ENCODE data around the gene MORC3.
"Not testable (repeated sequence)": the region's sequence is repeated elsewhere in the genome, so short reads cannot be mapped to it uniquely, and the experiment has no call there.

The MORC3 gene, protein sequence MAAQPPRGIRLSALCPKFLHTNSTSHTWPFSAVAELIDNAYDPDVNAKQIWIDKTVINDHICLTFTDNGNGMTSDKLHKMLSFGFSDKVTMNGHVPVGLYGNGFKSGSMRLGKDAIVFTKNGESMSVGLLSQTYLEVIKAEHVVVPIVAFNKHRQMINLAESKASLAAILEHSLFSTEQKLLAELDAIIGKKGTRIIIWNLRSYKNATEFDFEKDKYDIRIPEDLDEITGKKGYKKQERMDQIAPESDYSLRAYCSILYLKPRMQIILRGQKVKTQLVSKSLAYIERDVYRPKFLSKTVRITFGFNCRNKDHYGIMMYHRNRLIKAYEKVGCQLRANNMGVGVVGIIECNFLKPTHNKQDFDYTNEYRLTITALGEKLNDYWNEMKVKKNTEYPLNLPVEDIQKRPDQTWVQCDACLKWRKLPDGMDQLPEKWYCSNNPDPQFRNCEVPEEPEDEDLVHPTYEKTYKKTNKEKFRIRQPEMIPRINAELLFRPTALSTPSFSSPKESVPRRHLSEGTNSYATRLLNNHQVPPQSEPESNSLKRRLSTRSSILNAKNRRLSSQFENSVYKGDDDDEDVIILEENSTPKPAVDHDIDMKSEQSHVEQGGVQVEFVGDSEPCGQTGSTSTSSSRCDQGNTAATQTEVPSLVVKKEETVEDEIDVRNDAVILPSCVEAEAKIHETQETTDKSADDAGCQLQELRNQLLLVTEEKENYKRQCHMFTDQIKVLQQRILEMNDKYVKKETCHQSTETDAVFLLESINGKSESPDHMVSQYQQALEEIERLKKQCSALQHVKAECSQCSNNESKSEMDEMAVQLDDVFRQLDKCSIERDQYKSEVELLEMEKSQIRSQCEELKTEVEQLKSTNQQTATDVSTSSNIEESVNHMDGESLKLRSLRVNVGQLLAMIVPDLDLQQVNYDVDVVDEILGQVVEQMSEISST

DNA sequence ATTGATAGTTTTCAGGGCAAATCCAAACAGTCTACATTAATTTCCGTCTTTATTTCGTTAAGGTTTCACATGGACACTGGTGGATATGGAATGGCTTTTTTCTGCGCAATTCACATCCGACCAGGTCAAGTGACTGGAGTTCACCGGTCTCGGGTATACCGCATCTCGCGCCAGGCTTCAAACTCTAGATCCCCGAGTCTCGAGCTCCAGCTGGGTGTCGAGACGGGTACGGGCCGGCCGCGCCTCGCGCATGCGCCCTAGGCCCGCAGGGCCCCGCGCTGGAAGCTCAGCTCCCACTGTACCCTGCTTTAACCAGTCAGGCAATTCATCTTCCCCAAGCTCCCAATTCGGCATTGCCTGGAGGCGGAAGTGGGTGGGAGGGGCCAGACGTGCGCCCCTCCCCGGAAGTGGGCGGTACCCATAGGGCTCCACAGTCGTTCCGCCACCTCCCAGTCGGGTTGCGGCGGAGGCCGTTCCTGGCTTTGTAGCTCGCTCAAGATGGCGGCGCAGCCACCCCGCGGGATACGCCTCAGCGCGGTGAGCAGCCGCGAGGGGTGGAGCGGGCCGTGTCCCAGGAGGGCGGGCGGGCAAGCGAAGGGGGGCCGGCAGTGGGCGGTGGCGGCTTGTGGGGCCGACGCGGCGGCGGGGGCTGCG lies at the start of gene MORC3:
MORC3 (plus strand) TSS at position 431 of the 654 bp plus-strand sequence; CDS start at position 499, 68 bp downstream.
- DNase-seq: peak; percentile 97 to 98

DNA sequence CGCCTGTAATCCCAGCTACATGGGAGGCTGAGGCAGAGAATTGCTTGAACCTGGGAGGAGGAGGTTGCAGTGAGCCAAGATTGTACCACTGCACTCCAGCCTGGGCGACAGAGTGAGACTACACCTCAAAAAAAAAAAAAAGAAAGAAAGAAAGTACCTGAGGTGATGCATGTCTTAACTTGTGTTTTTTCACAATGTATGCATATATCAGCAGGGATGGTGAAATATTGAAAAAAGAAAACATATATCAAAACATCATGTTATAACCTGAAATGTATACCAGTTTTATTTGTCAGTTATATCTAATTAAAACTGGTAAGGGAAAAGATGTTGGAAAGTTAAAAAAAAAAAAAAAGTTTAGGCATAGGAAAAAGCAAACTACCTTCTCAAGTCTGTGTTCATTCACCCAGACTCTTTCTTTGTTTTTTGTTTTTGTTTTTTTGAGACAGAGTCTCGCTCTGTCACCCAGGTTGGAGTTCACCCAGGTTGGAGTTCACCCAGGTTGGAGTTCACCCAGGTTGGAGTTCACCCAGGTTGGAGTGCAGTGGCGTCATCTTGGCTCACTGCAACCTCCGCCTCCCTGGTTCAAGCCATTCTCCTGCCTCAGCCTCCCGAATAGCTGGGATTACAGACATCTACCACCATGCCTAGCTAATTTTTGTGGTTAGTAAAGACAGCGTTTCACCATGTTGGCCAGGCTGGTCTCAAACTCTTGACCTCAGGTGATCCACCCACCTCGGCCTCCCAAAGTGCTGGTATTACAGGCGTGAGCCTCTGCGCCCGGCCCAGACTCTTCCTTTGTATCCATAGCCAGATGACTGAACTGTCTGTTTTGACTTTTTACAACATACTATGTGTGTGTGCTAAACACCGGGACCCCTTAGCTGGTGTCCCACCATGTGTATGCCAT lies 49.0 kb upstream of the MORC3 start:
- not testable (repeated sequence) for DNase-seq

DNA sequence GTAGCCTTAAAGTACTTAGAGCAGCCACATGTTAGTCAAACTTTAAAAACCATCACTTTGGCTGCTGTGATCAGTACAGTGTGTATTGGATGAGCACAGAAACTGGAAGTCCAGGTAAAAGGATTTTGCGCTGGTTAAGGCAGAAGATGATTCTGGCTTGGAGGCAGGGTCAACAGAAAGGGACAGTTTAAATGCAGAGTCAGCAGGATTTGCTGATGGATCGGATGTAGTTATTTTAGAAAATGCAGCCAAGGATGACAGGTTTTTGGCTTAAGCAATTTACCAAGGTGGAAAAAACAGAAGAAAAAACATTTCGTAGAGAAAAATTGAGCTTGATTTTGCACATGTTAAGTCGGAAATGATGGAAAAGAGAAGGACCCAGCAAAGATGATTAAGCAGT lies 45.9 kb upstream of the MORC3 start:
- DNase-seq: no peak

DNA sequence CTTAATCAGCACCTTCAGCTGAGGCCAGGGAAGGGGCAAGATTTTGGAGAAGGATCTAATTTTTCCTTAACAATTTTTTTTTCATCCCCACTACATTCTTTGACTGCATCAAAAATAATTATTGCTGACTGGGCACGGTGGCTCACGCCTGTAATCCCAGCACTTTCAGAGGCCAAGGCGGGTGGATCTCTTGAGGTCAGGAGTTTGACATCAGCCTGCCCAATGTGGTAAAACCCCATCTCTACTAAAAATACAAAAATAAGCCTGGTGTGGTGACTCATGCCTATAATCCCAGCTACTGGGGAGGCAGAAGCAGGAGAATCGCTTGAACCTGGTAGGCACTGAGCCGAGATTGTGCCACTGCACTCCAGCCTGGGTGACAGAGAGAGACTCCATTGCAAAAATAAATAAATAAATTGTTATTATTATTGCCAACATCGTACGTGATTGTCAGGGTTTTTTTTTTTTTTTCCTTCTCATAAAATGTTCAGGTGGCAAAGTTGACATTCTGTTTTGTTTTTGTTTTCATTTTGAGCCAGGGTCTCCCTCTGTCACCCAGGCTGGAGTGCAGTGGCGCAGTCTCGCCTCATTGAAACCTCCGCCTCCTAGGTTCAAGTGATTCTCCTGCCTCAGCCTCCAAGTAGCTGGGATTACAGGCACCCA lies 37.3 kb upstream of the MORC3 start:
- no peak for DNase-seq

DNA sequence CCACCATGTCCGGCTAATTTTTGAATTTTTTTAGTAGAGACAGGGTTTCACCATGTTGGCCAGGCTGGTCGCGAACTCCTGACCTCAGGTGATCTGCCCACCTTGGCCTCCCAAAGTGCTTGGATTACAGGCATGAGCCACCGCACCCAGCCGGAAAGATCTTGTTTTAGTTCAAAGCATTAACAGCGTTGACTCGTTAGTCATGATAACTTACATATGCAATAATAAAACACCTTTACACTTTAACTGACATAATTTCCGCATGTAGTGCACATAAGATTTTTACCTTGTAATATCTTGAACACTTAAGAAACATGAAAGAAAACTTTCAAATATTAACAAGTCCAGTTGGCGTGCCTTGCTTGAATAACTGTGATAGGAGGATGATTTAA lies 36.8 kb upstream of the MORC3 start:
- not testable (repeated sequence) for DNase-seq

DNA sequence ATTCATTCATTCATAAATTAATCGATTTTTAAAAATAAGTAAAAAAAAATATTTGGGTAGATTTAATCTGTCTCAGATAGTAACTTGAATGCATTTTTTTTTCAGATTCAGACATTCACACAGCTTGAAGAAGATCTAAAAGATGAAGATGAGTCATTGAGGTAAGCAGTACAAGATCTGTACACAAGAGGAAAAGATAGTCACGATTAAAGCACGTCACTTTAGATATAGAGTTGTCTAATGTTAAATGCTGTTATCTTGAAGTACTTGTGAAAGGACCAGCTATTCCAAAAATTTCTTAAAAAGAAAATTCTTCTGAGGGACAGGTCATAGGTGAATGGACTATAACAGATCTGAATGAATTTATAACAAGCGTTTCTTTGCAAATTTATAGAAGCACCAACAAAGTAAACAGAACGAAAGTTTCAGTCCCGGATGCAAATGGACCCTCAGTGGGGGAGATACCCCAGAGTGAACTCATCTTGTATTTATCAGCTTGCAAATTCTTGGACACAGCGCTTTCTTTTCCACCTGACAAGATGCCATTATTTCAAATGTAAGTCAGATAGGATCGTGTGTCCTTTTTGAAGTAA lies 31.2 kb upstream of the MORC3 start:
- no peak for DNase-seq

DNA sequence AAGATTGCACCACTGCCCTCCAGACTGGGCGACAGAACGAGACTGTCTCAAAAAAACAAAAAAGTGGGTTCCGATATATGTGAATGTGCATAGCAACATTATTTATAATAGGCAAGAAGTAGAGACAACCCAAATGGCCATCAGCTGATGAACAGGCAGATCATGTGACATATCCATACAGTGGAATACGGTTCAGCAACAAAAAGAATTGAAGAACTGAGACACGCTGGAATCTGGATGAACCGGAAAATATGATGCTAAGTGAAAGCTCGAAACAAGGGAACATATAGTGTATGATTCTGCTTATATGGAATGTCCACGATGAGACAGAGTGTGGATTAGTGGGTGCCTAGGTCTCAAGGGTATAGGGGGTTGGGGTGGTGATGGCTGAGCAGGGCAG lies 28.5 kb upstream of the MORC3 start:
- no peak for DNase-seq

DNA sequence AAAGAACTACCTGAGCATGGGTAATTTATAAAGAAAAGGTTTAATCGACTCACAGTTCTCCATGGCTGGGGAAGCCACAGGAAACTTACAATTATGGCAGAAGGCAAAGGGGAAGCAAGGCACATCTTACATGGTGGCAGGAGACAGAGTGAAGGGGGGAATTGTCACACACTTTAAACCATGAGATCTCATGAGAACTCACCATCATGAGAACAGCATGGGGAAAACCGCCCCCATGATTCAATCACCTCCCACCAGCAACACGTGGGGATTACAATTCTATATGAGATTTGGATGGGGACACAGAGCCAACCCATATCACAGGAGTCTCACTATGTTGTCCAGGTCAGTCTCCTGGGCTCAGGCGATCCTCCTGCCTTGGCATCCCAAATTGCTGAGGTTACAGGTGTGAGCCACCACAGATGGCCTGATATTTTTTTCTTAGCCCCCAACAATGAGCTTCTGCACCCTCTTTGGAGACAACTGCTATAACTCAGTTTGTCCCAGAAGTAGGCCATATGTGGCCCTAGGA lies 22.5 kb upstream of the MORC3 start:
- DNase-seq: no peak

DNA sequence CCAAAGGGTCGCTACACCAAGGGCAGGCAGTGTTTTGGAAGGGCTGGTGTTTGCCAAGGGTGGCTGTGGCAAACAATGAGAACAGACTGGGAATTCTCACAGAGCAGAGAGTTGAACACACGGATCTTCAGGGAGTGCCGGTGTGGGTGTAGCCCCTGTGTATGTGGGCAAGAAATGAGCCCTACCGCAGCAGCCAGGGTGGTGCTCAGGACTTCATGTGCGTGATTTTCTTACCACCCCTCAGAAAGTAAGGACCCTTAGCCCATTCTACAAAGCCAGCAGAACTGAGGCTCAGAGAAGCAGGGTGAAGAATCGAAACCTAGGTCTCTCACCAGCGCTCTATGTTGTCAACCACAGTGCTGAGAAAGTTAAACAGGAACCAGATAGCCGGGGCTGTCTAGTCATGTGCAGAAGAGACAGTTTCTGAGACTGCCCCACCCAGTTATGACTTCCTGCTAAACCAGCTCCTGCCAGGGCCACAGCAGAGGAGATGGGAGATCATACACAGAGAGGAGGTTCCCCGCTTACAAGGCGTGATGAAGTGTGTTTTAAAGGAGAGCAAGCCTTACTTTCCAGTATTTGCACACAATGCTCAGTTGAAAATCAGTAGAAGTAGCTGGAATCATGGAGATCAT lies 21.9 kb upstream of the MORC3 start:
- peak; percentile 4 to 13 for DNase-seq

DNA sequence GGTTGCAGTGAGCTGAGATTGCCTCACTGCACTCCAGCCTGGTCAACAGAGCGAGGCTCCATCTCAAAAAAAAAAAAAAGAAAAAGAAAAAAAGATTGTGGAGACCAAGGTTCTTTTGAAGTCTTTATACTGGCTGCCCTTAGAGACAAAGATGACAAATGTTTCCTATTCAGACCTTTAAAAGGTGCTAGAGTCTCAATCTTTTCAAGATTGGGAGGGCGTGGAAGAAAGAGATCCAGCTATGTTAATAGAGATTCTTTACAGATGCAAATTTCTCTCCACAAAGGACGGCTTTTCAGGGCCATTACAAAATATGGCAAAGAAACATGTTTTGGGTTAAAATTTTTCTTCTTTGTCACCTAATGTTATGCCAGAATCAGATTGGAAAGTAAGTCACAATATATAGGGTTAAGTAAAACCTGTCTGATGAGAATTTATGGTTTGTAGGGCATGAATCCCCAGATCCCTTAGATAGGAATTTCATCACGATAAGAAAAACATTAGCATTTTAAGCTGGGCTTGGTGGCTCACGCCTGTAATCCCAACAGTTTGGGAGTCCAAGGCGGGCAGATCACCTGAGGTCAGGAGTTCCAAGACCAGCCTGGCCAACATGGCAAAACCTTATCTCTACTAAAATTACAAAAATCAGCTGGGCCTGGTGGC lies 13.0 kb upstream of the MORC3 start:
- no peak for DNase-seq

DNA sequence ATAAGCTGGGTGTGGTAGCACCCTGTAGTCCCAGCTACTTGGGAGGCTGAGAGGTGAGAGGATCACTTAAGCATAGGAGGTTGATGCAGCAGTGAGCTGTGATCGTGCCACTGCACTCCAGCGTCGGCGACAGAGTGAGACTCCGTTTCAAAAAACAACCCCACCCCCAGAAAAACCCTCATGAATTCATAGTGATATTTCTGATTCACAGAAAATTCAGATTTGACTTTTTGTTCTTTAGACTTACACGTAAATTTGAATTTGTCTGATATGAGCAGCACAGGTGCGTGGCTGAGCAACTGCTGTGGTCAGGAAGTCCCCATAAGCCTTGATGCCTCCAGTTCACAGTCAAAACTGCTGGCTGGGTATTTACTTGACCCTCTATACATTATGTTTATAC lies 10.0 kb upstream of the MORC3 start:
- no peak for DNase-seq

DNA sequence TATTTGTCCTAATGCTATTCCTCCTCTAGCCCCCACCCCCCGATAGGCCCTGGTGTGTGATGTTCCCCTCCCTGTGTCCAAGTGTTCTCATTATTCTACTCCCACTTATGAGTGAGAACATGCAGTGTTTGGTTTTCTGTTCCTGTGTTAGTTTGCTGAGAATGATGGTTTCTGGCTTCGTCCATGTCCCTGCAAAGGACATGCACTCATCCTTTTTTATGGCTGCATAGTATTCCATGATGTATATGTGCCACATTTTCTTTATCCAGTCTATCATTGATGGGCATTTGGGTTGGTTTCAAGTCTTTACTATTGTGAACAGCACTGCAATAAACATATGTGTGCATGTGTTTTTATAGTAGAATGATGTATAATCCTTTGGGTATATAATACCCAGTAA lies 6.6 kb upstream of the MORC3 start:
- not testable (repeated sequence) for DNase-seq

DNA sequence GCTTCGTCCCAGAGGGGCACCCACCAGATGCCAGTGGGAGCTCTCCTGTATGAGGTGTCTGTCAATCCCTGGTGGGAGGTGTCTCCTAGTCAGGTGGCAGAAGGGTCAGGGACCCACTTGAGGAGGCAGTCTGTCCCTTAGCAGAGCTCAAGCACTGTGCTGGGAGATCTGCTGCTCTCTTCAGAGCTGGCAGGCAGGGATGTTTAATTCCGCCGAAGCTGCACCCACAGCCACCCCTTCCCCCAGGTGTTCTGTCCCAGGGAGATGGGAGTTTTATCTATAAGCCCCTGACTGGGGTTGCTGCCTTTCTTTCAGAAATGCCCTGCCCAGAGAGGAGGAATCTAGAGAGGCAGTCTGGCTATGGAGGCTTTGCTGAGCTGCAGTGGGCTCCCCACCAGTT lies 4.0 kb upstream of the MORC3 start:
- not testable (repeated sequence) for DNase-seq

DNA sequence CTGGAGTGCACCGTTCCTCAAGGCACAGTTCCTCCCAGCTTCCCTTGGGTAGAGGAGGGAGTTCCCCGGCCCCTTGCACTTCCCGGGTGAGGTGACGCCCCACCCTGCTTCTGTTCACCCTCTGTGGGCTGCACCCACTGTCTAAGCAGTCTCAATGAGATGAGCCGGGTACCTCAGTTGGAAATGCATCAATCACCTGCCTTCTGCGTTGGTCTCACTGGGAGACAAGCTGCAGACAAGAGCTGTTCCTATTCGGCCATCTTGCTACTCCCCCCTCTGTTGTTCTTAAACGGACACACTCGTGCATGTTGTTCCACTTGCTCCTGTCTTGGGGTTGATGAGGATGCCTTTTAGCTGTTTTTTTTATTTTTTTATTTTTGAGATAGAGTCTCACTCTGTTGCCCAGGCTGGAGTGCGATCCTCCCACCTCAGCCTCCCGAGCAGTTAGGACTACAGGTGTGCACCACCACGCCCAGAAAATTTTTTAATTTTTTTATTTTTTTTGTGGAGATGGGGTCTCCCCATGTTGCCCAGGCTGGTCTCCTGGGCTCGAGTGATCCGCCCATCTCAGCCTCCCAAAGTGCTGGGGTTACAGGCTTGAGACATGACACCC lies 3.0 kb upstream of the MORC3 start:
- DNase-seq: no peak

DNA sequence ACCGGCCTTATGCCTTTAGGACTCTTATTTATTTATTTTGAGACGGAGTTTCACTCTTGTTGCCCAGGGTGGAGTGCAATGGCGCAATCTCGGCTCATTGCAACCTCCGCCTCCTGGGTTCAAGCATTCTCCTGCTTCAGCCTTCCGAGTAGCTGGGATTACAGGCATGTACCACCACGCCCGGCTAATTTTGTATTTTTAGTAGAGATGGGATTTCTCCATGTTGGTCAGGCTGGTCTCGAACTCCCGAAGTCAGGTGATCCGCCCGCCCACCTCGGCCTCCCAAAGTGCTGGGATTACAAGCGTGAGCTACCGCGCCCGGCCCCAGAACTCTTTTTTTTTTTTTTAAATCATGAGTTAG lies 611 bp upstream of the MORC3 start:
- not testable (repeated sequence) for DNase-seq

DNA sequence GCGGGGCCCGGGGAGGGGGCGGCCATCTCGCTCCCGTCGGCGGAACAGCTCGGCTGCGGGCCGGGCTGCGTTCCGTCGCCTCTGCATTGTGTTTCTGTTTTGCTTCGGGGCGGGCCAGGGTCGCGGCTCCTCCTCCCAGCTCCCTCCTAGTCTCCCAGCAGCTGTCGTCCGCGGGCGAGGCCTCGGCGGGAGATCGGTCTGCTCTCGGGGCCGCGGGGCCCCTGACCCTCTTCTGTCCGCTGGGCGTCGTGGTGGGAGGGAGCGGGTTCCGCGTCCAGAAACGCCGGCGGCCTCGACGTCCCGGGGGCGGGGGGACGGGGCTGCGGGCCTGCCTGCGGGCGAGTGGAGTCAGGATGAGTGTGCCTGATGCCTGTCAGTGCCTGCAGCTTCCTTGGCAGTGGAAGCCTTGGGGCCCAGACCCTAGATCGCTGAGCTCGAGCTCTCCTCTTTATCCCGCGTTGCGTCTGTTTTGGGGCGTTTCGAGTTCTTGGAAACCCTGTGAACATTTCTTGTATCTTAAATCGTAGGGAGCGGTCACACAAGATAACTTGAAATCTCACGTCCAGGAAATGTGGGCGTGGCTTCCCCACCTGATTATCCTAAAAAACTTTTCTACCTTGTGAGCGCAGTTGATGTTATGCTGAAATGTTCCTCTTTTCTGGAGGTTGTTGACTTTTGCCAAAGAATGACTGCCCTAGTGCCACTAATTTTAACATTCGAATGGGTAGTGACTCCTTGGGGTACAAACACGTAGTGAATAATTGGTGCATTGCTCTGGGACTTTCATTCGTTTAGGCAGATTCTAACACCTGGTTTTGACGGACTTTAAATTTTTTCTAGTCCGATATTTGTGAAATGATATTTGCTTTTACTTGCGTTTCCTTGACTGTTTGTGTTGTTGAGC lies 676 bp downstream of the MORC3 start:
- DNase-seq: peak; percentile 58 to 80

DNA sequence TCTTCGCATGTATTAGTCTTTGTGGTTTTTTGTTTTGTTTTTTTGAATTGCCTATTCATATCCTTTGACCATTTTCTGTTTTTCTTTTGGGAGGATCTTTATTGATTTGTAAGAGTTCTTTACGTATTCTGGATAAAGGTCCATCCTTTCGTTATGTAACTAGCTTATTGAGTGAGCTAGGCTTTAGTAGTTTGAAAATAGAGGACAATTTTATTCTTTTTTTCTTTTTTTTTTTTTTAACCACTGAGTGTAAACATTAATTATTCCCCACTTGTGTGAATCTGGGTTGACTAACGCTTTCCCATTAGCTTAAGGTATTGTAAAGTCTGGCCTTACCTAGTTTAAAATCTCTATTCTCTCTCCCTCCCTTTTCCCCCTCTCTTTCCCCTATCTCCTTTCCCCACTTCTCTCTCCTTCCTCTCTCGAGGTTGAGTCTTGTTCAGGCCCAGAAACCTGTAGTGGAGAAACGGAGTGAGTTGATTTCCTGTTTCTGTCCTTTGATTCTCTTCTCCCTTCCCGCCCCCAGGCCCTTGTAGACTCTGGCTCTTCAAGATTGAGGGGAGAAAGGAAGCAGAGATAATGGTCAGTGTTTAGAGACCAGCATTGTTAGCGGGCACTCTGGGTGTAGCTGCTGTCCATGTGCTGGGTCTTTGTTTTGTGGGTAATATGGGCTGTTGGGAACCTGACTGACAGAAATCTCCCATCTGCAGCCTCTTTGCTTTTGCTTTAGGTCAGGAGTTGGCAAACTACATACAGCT lies 1.5 kb downstream of the MORC3 start:
- peak; percentile 23 to 32 for DNase-seq

DNA sequence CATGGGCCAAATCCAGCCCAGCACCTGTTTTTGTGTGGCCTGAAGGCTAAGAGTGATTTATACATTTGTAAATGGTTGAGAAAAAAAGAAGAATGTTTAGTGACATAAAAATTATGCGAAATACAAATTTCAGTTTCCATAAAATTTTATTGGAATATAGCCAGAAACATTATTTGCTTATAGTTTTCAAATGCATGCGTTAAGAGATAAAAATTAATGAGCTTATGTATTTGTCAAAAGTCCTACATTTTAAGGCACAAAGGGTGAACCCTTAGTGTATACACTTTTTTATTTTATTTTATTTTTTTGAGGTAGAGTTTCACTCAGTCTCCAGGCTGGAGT lies 2.1 kb downstream of the MORC3 start:
- DNase-seq: no peak
